Stimulated activated CD8-positive, alpha-beta memory T cell treated with anti-CD3 and anti-CD28 coated beads, Interleukin-4, amount 100 ng/mL, for 48 hours (primary cell): ENCODE measurements around the gene THRB.

Experiments
- DNase-seq: peaks from one replicate; pipeline ENCODE4 v3.0.0-alpha.2; 2020

Gene THRB

DNA sequence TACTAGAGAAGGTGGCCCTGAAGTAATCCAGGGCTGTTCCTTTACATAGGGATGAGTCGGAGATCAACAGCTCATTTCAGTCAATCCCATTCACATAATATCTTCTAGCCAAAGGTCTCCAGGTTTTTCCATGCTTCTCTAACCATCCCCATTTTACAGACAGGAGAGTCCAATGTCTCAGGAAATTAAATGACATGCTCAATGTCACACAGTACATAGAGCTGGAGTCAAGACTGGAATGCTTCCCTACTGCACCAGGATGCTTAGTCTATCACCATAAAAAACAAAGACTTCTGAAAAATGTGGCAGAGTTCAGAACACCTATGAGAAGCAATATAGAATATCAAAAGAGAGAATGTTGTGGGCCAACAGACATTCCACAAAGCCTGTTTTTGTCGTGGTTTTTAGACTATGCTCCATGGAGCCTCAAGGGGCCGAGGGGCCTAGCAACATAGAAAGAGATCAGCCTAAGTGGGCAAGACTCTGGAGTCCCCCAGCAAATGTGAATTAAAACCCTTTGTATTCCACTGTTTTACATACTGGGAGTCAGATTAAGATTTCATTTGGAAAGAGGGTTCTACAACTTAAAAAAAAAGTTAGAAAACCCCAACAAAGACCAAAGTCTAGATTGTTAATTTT is 122.0 kb downstream of the THRB start:
- no peak for DNase-seq

DNA sequence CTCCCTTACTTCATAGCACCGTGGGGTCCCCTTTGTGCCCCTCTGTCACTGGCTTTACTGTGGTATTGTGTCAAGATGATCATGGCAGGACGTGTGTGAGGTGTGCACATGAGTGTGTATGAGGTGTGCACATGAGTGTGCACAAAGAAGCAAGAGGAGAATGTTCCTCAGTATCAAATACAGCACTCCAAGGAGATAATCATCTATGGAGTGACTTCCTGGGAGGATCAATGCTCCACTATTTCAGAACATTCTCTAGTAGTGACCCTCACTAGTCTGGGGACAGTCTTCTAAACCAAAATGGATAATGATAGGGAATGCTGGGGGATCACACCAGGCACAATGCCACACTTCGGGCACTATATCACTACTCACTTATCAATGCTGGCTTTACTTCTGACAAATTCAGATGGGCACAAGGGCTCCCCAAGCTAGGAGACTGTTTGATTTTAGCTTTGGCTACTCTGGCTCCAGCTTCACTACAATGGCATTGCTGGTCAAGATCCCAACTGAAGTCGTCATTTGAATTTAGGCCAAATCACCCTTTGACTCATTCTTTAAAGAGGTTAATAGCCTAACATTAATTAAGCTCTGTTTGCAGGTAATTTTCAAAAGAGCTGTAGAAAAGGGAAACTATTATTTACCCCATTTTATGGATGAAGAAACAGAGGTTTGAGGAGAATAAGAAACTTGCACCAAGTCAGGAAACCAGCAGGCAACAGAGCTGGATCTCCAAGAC is 124.1 kb downstream of the THRB start:
- DNase-seq, result no peak

DNA sequence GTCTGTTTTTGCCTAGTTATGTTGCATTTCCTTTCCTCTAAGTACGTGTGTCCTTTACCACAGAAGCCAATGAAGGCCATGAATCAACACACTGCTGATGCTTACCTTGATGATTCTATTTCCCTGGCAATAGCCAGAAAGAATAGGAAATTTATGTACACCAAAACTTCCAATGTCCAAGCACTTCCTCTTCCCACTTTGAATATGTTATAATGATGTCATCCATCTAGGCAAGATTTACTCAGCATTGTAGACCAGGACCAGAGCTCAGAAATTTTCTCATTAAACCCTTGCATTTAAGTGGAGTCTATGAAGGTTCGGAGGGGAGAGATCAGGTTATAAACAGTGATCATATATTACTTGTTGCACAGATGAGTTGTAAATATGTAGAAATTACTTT is 126.0 kb downstream of the THRB start:
- DNase-seq, result no peak

DNA sequence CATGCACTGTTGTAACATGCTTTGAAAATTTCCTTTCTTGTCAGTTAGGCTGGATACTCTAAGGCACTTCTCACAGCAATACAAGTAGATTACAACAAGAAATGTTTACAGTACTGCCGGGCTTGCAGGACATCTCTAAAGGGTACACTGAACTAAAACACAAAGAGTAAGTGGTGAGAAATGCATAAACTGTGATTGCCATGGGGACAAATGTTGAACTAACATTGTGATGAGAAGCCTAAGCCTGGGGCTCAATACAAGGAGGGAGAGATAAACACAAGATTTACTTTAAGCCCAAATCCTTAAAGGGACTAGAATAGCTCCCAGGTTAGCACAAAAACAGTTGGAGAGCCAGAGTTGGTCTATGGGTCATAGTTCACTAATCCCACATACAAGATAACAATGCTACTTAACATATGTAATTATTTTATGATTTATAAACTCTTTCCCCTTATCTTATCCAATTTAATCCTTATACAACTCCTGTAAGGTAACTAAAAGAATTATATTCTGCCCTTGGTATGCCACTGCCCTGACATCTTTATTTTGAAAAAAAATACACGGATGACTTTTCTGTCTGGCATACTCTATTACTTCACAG is 126.9 kb downstream of the THRB start:
- DNase-seq, result no peak

DNA sequence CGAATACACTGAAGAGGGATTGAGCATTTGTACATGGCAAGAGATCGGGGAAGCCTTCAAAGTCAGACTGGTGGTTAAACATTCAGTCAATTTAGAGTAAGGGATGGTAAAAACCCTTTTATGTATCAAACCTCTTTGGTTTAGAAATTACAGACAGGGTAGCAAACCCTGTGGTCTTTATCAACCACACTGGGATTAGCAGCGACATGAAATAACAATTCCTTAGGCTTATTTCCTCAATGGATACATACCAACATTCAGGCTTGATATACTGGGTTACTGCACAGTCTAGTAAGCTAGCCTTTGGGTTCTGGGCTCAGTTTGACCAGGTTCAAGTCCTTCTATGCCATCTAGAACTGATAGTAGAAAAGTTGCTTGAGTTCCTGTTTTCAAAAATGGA is 127.4 kb downstream of the THRB start:
- DNase-seq, result no peak

DNA sequence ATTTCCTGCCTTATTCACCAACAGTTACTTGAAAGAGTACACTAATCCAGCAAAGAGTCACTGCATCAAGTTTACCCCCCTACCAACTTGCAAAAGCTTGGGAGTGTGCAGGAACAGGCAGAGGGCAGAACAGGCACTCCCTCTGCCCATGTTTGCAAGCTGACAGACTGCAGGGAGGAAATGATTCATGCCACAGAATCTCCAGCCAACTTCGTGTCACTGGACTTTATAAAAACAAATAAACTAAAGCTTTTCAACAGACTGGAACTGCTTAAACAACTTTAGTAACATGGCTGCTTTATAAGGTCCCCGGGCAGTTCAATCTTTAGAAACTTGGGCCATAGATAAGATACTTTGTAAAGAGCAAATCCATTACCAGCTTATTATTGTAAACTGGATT is 129.5 kb downstream of the THRB start:
- DNase-seq, result no peak

DNA sequence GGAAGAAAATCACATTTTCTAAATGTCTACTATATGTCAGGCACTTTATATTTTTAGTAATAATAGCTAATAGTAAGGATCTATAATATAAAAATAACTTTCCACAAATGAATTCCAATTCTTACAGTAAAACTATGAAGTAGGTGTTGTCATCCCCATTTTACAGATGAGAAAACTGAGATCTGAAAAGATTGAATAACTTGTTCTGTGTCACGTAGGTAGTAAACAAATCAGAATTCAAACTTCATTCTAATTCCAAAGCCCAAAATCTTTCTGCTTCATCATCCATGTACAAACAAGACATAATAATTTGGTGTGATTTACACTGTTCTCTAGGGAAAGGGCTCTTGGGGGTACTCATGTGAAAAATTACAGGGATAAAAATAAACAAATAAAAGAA is 130.3 kb downstream of the THRB start:
- DNase-seq, result no peak

DNA sequence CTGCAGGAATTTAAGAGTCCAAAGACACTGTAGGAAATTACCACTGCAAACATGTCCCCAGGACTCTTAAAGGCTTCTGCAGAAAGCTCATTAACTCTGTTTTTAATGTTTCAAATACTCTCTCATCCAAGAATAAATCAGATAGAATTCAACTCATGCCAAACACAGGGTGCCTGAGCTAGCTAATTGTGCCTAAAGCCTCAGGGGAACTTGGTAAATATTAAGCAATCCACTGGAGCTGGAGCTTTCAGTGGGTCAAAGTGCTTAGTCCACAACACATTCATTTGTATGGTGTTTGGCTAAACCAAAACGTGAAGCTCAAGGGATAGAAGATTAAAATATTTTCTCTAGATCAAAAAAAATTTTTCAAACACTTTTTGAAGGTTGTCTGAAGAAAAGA is 131.4 kb downstream of the THRB start:
- DNase-seq, result no peak

DNA sequence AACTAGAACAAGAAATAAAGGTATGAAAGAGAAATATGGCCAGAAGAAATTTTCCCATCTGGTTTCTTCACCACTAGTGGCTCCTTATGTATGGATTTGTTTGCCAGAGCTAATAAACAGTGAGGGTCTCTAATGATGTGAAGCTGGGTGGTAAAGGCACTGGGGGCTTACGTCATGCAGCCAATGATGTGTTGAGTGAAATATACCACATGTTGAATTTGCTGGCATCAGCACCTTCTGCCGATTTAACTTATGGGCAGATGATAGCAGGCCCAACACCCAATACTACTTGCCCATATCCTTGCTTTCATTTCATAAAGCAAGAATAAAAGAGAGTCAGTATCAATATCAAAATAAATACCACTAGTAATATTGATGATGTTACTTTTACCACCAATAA is 133.0 kb downstream of the THRB start:
- no peak for DNase-seq

DNA sequence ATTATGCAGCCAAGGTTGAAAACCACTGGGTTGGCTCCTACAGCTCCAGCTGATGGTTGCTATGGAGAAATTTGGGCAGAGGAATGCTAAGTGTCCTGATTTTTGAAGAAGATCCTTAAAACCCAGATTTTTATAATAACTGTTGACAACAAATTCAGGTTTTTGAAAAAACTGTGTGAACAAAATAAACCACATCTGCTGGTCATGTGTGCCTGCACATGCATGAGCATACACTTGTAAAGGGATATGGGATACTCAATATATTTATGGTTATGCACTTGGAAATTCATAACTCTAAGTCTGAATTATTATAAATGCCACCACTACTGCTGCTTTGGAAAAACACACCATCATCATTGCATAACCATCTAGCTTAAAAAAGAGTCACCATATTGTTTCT is 133.7 kb downstream of the THRB start:
- DNase-seq, result no peak

DNA sequence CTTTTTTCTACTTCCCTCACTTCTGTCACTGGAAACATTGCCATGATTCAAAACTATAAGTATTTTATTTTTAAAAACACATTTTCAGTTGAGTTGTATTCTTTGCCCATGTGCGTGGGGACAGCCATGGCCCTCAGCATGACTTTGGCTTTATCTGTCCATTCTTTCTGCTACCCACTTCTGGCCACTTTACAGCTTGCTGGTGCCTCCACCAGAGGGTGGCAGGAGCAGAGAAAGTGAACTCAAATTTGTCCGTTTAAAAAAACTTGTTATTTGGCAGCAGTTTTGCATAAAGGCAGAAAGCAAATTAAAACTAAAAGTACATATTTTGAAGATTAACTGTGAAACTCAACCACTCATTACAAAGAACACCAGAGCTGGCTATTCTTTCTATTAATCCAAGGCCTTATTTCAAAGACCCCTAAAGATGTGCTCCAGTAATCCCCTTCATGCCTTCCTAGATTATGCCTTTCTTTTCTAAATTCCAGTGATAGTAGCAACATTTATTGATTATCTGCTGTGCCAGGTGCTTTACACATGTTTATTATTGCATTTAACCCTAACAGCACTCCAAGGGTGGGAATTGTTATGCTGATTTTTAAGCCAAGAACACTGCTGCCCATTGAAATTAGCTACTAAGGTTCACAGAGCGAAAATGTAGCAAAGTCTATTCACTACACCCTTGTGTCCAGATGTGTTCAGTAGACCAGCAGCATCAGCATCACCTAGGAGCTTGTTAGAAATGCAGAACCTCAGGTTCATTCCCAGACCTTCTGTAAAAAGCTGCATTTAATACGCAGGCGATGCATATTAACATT is 134.8 kb downstream of the THRB start:
- no peak for DNase-seq

DNA sequence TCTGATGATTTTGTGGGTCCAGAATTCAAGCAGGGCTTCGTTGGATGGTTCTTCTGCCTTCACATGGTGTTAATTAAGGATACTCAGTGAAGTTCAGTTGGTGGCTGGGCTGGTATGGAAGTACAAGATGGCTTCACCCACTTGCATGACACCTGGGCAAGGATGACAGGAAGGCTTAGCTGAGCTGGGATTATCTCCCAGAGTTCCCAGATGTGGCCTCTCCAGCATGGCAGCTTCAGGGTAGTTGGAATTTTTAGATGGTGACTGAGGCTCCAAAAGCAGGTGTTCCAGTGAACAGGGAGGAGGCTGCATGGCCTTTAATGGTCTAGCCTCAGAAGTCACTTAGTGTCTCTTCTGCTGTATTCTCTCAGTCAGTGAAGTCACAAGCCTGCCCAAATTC is 135.5 kb downstream of the THRB start:
- DNase-seq, result no peak

DNA sequence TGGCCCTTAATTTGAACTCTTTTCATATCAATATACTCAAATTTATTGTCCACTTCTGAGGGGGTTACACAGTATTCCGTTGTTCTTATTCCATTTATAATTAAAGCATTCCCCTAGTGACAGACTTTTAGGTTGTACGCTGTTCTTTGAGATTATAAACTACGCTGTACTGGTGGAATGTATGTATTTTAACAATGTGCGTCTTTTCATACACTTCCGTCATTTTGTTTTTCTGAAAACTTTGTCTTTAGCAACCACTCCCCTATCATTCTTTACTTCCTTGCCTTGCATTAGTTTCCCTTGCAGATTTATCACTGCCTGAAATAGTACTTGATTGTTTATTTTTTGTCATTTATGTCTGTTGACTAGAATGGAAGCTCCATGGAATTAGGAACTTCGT is 137.0 kb downstream of the THRB start:
- DNase-seq, result no peak

DNA sequence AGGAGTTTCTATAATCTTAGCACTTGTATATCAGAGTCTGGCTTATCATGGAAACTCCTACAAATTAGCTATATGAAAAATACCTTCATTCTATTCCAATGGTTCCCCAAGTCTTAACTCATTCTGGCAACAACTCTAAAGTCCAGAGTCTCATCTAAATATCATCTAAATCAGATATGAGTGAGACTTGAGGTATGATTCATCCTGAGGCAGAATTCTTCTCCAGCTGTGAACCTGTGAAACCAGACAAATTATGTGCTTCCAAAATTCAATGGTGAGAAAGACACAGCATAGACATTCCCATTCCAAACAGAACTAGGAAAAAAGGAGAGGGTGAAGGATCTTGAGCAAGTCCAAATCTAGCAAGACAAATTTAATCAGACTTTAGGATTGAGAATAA is 138.8 kb downstream of the THRB start:
- no peak for DNase-seq

DNA sequence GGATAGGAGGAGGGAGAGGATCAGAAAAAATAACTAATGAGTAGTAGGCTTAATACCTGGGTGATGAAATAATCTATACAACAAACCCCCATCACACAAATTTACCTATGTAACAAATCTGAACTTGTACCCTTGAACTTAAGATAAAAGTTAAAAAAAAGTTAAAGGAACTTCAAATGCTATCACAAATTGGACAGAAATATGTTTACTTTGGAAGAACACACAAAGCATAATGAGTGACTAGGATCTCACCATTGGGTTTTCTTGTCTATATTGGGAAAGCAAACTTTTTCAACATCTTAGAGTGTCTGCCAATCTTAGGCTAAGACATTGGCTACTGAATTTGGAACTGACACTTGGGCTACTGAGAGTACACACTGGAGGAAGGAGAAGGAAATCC is 140.4 kb downstream of the THRB start:
- DNase-seq, result no peak

DNA sequence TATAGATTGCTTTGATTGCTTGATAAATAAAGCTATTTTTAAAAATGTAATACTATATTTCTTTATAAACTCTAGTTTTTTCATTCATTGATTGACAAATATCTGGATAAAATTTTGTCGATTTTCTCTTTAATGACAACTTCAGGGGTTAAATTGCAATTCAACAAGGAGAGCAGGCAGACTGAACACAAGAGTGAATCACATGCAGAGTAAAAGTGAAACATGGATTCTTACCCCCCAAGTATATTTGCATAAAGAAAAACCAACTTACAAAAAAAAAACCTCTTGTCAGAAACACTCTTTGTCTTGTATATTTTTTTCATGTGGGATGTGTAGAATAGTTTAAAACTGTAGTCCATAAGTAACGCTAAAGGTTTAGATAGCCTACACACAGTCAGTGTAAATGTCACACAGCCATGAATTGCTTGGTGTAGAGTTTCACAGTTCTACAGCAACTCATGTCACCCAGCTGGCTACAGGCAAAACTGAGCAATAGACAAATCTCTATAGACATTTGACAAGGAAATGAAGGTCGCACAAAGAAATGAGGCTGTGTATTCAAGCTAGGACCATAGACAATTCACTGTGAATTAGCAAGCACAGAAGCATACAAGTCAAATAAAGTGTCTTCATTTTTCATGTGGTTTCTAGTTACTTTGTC is 141.6 kb downstream of the THRB start:
- no peak for DNase-seq

DNA sequence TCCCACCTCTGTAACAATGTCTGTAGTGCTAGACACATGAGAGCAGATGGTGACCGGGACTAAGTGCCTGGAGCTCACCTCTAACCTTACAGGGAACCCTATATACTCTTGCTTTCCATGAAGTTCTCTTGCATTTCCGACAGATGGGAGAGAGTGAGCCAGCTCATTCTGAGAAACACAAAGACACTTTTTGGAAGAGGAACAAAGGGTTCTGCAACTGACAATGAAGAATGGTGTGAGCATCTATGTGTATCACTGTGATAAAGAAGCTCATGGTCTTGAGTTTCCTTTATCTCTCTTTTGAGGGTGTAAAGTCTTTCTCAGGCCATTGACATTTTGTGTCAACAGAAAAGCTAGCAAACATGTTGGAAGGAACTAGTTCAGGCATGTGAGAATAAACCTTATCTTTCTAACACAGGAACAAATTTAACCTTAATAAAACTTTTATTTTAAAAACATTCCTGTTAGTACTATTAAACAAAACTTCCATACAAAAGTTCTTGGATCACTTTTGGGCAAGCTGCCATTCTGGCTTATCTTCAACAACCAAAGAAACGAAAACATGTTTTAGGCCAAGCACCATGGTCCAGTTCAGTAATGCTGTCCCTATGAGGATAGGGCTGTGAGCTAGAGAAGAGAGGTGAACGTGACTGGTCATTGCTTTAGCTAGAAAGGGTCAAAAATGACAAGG is 142.7 kb downstream of the THRB start:
- DNase-seq, result no peak

DNA sequence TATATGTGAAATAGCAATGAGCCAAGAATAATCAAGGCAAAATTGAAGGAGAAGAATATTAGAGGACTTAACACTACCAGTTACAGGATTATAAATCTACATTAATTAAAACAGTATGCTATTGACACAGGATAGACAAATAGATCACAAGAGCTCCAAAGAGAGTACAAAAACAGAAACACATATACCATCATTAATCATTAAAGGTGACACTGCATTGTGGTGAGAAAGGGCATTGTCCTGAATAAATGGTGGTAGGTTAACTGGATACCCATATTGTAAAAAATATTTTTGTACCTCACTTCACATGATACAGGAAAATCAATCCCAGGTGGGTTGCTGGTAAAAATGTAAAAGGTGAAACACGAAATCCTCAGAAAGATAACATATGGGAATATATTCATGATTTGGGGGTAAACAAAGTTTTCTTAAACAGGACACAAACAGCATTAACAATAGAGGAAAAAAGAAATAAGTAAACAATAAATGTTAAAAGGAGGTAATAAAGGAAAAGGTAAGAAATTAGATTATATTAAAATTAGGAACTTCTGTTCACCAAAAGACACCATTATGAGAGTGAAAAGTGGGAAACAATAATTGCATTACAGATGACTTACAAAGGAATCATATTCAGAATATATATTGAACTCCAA is 145.2 kb downstream of the THRB start:
- no peak for DNase-seq

DNA sequence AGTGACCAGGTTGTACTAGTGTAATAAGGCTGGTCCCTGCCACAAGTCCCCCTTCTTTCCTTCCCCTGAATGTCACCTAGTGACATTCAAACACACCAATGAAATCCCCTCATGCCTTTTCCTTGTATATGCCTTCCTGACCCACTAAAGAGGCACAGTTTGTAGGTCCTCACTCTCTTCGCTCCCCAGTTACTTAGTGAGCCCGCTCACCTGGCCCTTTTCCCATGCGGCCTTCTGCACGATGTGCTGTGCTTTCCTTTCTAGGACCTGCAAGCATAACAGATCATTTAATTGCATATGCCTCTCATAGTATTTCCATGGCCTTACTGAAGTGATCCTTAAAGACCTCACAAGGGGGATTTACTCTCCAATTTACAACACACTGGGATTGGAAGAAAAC is 146.3 kb downstream of the THRB start:
- DNase-seq, result no peak

DNA sequence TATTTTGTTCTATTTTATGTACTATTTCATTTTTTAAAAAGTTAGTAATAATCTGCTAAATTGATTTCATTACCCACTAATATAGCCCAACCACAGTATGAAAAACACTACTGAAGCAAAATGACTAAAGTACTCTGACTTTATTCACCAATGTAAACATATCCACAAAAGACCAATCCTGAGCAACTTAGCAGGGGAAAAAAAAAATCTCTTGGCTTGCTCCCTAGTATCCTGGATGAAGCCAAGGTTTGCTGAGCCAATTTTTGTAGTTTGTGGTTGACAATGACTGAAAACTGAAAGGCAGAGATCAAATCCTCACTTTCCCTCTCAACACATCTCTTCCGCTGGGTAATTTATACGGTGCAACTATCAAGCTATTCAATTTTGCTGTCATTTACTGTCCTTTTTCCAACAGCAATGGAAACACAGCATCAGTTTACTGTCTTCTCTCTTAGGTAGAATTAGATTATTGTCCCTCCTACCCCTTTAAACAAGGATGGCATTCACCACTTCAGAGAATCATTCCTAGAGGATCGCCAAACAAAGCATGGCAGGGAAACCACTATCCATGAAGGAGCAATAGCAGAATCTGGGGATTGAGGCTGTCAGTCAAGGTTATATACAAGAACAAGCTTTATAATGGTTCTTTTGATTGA is 149.7 kb downstream of the THRB start:
- no peak for DNase-seq

DNA sequence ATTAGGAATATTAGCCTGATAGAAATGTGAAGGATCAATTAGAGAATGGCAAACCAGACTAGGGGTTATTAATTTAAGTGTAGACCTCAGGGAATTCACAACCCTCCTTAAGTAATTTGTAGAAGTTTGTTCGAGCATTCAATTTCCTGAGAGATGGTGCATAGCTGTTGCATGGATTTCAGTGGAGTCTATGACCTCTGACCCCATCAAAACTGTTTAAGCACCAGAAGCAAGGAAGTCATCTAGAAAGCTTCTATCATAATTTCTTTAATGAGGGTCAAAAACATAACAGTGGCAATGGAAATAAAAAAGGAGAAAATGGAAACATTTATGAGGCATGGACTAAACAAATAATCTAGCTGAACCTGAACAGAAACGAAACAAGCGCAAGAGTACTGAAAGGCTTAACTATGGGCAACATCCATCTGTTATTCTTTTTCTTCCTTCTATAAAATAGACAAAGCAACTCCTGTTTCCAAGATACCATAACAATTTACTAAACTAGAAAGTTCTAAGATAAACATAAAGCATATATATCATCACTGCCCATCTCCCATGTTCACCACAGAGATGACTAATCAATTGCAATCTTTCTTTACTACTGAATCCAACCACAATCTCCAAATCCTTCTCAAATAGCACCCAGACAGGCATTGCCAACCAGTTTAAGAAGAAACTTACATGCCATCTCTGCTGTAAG is 151.4 kb downstream of the THRB start:
- DNase-seq, result no peak
